ENCODE data around the gene GLIPR1L1. TPM values are rescaled to one million over a fixed set of nuclear protein-coding genes. Genes with fewer than 3 reads are reported as not detected.
"Not testable (repeated sequence)": the region's sequence is repeated elsewhere in the genome, so short reads cannot be mapped to it uniquely, and the experiment has no call there.

GLIPR1L1 gene
- total and polyA plus RNA-seq, 2 of the 4 experiments (the other 2 are of a cell fraction), result not detected

- H3K18ac ChIP-seq (ENCODE audit: low read depth, low read length), result no peak overlapping the region
- BruUV-seq (replicated peaks), result no TSS peak
- POLR2A ChIA-PET (ENCODE audit: unreplicated experiment), result no interaction called here
Observed at GRCh38 chr12:75345531-75345930, 11.1 kb downstream of the GLIPR1L1 start.

GRCh38 chr12:75346215-75346614, 11.7 kb downstream of the GLIPR1L1 start:
- H2BK15ac ChIP-seq (ENCODE audit: low read depth, low read length); H3K9me1 ChIP-seq (ENCODE audit: insufficient read depth, low read length); H3K79me1 ChIP-seq (ENCODE audit: low read depth in 1 of 2, low read length in 2 of 2); H3K18ac ChIP-seq (ENCODE audit: low read depth, low read length); intact Hi-C loops (cut with micrococcal nuclease); dilution Hi-C loops (cut with HindIII; ENCODE audit: low sequenced_read_pairs, unreplicated experiment); H2AK9ac ChIP-seq (replicated peaks; ENCODE audit: low read depth, low read length, poor library complexity); H4K91ac ChIP-seq (ENCODE audit: insufficient read depth, low read depth, low read length); H2AK5ac ChIP-seq (ENCODE audit: low read depth, low read length); H4K8ac ChIP-seq (ENCODE audit: low read depth in 2 of 2, low read length in 2 of 2); H2BK120ac ChIP-seq (ENCODE audit: low read depth, low read length); H3K9ac ChIP-seq (ENCODE audit: low read depth, low read length); CTCF ChIA-PET; H4K20me1 ChIP-seq (ENCODE audit: insufficient read depth, low read length); H3K27ac ChIP-seq (ENCODE audit: insufficient read depth, low read length); POLR2A ChIA-PET (ENCODE audit: unreplicated experiment); BruUV-seq (replicated peaks); H3K27me3 ChIP-seq (ENCODE audit: control insufficient read depth, insufficient read depth, low read length); H3K23ac ChIP-seq (ENCODE audit: low read depth, low read length); H3K14ac ChIP-seq (replicated peaks; ENCODE audit: low read depth, low read length); H3K4me1 ChIP-seq (ENCODE audit: control insufficient read depth, insufficient read depth, low read length); H2BK20ac ChIP-seq (ENCODE audit: low read depth, low read length); H3K9me3 ChIP-seq (ENCODE audit: control insufficient read depth, insufficient read depth, low read length); H4K5ac ChIP-seq (ENCODE audit: low read depth, low read length); H3K36me3 ChIP-seq (ENCODE audit: control insufficient read depth, insufficient read depth, low read length); H3K4ac ChIP-seq (ENCODE audit: low read depth, low read length); H2BK5ac ChIP-seq (ENCODE audit: low read depth, low read length, poor library complexity, severe bottlenecking); H3K4me3 ChIP-seq (ENCODE audit: insufficient read depth, low read depth, low read length); DNase-seq; H2AFZ ChIP-seq (replicated peaks; ENCODE audit: low read length, poor library complexity); H3K4me2 ChIP-seq (ENCODE audit: low read depth, low read length); ATAC-seq (ENCODE audit: low read depth); H3K56ac ChIP-seq (ENCODE audit: extremely low read depth, insufficient read depth, low read length): not testable (repeated sequence)
- WGBS, 2 experiments (ENCODE audit: extremely low coverage in 2 of 2, insufficient read length in 1 of 2), result no CpG with 5 or more reads among the region's 6 CpGs
- in situ Hi-C loops (cut with MboI; ENCODE audit: low sequenced_read_pairs), result loop anchor here (25.0 kb wide), 1 partner anchor 691 kb away; the partner anchor contains the start of gene PHLDA1

More at GRCh38 chr12:75345531-75345930, 11.1 kb downstream of the GLIPR1L1 start:
- Histone ChIP-seq H3K4ac (ENCODE audit: low read depth, low read length) (no peak overlapping the region), H2AFZ (replicated peaks; ENCODE audit: low read length, poor library complexity) (no peak overlapping the region), H3K4me1 (ENCODE audit: control insufficient read depth, insufficient read depth, low read length) (no peaks in the 10 kb centered on the region), H3K4me2 (ENCODE audit: low read depth, low read length) (no peak overlapping the region), H4K20me1 (ENCODE audit: insufficient read depth, low read length) (no peaks in the 10 kb centered on the region), H3K4me3 (ENCODE audit: insufficient read depth, low read depth, low read length) (no peak overlapping the region), H3K27ac (ENCODE audit: insufficient read depth, low read length) (no peak overlapping the region), H2BK20ac (ENCODE audit: low read depth, low read length) (no peak overlapping the region), H3K56ac (ENCODE audit: extremely low read depth, insufficient read depth, low read length) (no peak overlapping the region), H3K9me1 (ENCODE audit: insufficient read depth, low read length) (no peaks in the 10 kb centered on the region), H2BK15ac (ENCODE audit: low read depth, low read length) (no peak overlapping the region), H2BK5ac (ENCODE audit: low read depth, low read length, poor library complexity, severe bottlenecking) (no peak overlapping the region), H4K5ac (ENCODE audit: low read depth, low read length) (no peak overlapping the region), H3K36me3 (ENCODE audit: control insufficient read depth, insufficient read depth, low read length) (no peaks in the 10 kb centered on the region), H3K27me3 (ENCODE audit: control insufficient read depth, insufficient read depth, low read length) (no peaks in the 10 kb centered on the region; the same call in 1 of the 2 replicates), H2AK9ac (replicated peaks; ENCODE audit: low read depth, low read length, poor library complexity) (no peak overlapping the region), H3K79me1 (ENCODE audit: low read depth in 1 of 2, low read length in 2 of 2) (no peaks in the 10 kb centered on the region), H3K9ac (ENCODE audit: low read depth, low read length) (no peak overlapping the region), H3K14ac (replicated peaks; ENCODE audit: low read depth, low read length) (no peak overlapping the region), H3K9me3 (ENCODE audit: control insufficient read depth, insufficient read depth, low read length) (no peaks in the 10 kb centered on the region), H3K23ac (ENCODE audit: low read depth, low read length) (no peak overlapping the region), H4K8ac (ENCODE audit: low read depth in 2 of 2, low read length in 2 of 2) (no peak overlapping the region), H2BK120ac (ENCODE audit: low read depth, low read length) (no peak overlapping the region), H2AK5ac (ENCODE audit: low read depth, low read length) (no peak overlapping the region), H4K91ac (ENCODE audit: insufficient read depth, low read depth, low read length) (no peak overlapping the region)
- CTCF ChIA-PET, result no interaction called here
- WGBS, 2 experiments (ENCODE audit: extremely low coverage in 2 of 2, insufficient read length in 1 of 2), result no CpG with 5 or more reads among the region's 2 CpGs
- dilution Hi-C loops (cut with HindIII; ENCODE audit: low sequenced_read_pairs, unreplicated experiment) (no loop called here), in situ Hi-C loops (cut with MboI; ENCODE audit: low sequenced_read_pairs) (loop anchor here (25.0 kb wide), 1 partner anchor 692 kb away; the partner anchor contains the start of gene PHLDA1), intact Hi-C loops (cut with micrococcal nuclease) (no loop called here)
- DNase-seq (peak; percentile 28), ATAC-seq (ENCODE audit: low read depth) (no peak)
- TF ChIP-seq BHLHE40 (IDR thresholded peaks at IDR 0.05; ENCODE audit: low read depth, low read length) (no peak), USF2 (IDR thresholded peaks at IDR 0.05; ENCODE audit: low read depth, low read length) (no peak), MAZ (IDR thresholded peaks at IDR 0.05; ENCODE audit: borderline replicate concordance, low read depth, low read length) (no peak), CHD1 (IDR thresholded peaks at IDR 0.05; ENCODE audit: low read depth, low read length) (no peak), FOS (IDR thresholded peaks at IDR 0.05; ENCODE audit: low read depth, low read length) (no peak), ELK1 (IDR thresholded peaks at IDR 0.05; ENCODE audit: borderline replicate concordance, low read depth, low read length) (no peak), NFE2L2 (IDR thresholded peaks at IDR 0.05; ENCODE audit: low read depth, low read length) (no peak)
